A549 (cell line): ENCODE data around the gene PSORS1C1.

Source experiments
- MAZ ChIP-seq: fragments of 150-350 bp; IDR thresholded peaks from 2 replicates; pipeline ENCODE4 v1.6.1; 2014; ENCODE audit warnings: antibody characterized with exemption, low read depth, low read length, borderline replicate concordance
- PHF8 ChIP-seq: fragments of 200-600 bp; sonication (generic); IDR thresholded peaks from 2 replicates; pipeline ENCODE4 v1.6.1; 2016; ENCODE audit warnings: low read depth, mild to moderate bottlenecking, antibody characterized with exemption, moderate library complexity, borderline replicate concordance
- TF ChIP-seq, protein P1 (sequence below): fragments of >200 bp; sonication (Bioruptor Twin); formaldehyde crosslinking; IDR thresholded peaks from 3 replicates; pipeline ENCODE4 v1.5.1; 2016
- TF ChIP-seq, protein P2 (sequence below): fragments of 450-650 bp; IDR thresholded peaks from 2 replicates; pipeline ENCODE4 v1.6.1; 2014; ENCODE audit warnings: antibody characterized with exemption
- TF ChIP-seq, protein P3 (sequence below): IDR thresholded peaks from 2 replicates; pipeline ENCODE4 v1.6.1; 2012

- TF ChIP-seq, protein P1, sequence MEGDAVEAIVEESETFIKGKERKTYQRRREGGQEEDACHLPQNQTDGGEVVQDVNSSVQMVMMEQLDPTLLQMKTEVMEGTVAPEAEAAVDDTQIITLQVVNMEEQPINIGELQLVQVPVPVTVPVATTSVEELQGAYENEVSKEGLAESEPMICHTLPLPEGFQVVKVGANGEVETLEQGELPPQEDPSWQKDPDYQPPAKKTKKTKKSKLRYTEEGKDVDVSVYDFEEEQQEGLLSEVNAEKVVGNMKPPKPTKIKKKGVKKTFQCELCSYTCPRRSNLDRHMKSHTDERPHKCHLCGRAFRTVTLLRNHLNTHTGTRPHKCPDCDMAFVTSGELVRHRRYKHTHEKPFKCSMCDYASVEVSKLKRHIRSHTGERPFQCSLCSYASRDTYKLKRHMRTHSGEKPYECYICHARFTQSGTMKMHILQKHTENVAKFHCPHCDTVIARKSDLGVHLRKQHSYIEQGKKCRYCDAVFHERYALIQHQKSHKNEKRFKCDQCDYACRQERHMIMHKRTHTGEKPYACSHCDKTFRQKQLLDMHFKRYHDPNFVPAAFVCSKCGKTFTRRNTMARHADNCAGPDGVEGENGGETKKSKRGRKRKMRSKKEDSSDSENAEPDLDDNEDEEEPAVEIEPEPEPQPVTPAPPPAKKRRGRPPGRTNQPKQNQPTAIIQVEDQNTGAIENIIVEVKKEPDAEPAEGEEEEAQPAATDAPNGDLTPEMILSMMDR: no peak
- TF ChIP-seq, protein P2, sequence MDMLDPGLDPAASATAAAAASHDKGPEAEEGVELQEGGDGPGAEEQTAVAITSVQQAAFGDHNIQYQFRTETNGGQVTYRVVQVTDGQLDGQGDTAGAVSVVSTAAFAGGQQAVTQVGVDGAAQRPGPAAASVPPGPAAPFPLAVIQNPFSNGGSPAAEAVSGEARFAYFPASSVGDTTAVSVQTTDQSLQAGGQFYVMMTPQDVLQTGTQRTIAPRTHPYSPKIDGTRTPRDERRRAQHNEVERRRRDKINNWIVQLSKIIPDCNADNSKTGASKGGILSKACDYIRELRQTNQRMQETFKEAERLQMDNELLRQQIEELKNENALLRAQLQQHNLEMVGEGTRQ: no peak
- TF ChIP-seq, protein P3, sequence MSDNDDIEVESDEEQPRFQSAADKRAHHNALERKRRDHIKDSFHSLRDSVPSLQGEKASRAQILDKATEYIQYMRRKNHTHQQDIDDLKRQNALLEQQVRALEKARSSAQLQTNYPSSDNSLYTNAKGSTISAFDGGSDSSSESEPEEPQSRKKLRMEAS: no peak
- no peak for TF ChIP-seq MAZ
- TF ChIP-seq PHF8: no peak
Measured at GRCh38 chr6:31092769-31093505, 21.7 kb upstream of the PSORS1C1 start.
